NT2/D1 (cell line): Measurements from ENCODE around the gene CDK19.

Source experiments
- DNase-seq: peaks from one replicate; pipeline ENCODE4 v3.0.0-alpha.2; 2011; ENCODE audit warnings: low read depth, low spot score
- H3K27me3 ChIP-seq: 2 replicates; pipeline ENCODE4 v1.6.0; 2011; ENCODE audit warnings: mild to moderate bottlenecking; ENCODE audit not compliant: insufficient read length, insufficient read depth
- H3K36me3 ChIP-seq: 2 replicates; pipeline ENCODE4 v1.6.1; 2011; ENCODE audit warnings: mild to moderate bottlenecking, low read length, mixed read lengths; ENCODE audit not compliant: insufficient read depth, insufficient read length
- H3K4me1 ChIP-seq: 2 replicates; pipeline ENCODE4 v1.5.1; 2011; ENCODE audit not compliant: insufficient read depth, insufficient read length
- H3K4me3 ChIP-seq: 2 replicates; pipeline ENCODE4 v1.5.1; 2011; ENCODE audit warnings: low read depth; ENCODE audit not compliant: insufficient read length
- H3K9ac ChIP-seq: 2 replicates; pipeline ENCODE4 v1.6.0; 2011; ENCODE audit warnings: low read depth; ENCODE audit not compliant: insufficient read length
- H3K9me3 ChIP-seq: 2 replicates; pipeline ENCODE4 v1.5.1; 2011; ENCODE audit warnings: mild to moderate bottlenecking, low read length; ENCODE audit not compliant: insufficient read depth
- SUZ12 ChIP-seq: IDR thresholded peaks from 2 replicates; pipeline ENCODE4 v1.6.1; 2011; ENCODE audit not compliant: insufficient read length, insufficient read depth; ENCODE audit errors: extremely low read depth
- YY1 ChIP-seq: IDR thresholded peaks from 2 replicates; pipeline ENCODE4 v1.6.1; 2011; ENCODE audit not compliant: insufficient read length, insufficient read depth
- ZNF274 ChIP-seq: IDR thresholded peaks from 2 replicates; pipeline ENCODE4 v1.6.1; 2011; ENCODE audit warnings: mild to moderate bottlenecking, low read depth, low read length

CDK19 gene

GRCh38 chr6:110690916-110691315, 124.4 kb downstream of the CDK19 start:
- H3K9ac ChIP-seq, result no peak overlapping the region
- TF ChIP-seq ZNF274 (no peak), YY1 (no peak), SUZ12 (no peak)
- H3K9me3 ChIP-seq, result no peaks in the 10 kb centered on the region
- peaks cover 3% of the 10 kb centered on the region for H3K4me1 ChIP-seq
- no peaks in the 10 kb centered on the region for H3K27me3 ChIP-seq
- H3K4me3 ChIP-seq, result no peak overlapping the region
- H3K36me3 ChIP-seq, result no peaks in the 10 kb centered on the region
- no peak for DNase-seq

- Histone ChIP-seq H3K36me3 (no peaks in the 10 kb centered on the region), H3K4me1 (peaks cover 3% of the 10 kb centered on the region), H3K4me3 (no peak overlapping the region), H3K9me3 (no peaks in the 10 kb centered on the region), H3K27me3 (no peaks in the 10 kb centered on the region), H3K9ac (no peak overlapping the region)
- no peak for DNase-seq
- TF ChIP-seq YY1 (no peak), ZNF274 (no peak), SUZ12 (no peak)
Measured at GRCh38 chr6:110690106-110690654, 125.1 kb downstream of the CDK19 start.

GRCh38 chr6:110689275-110689935, 125.9 kb downstream of the CDK19 start:
- no peak for DNase-seq
- no peaks in the 10 kb centered on the region for H3K36me3 ChIP-seq

GRCh38 chr6:110688661-110689268, 126.5 kb downstream of the CDK19 start:
- H3K4me1 ChIP-seq, result peaks cover 3% of the 10 kb centered on the region
- no peak for DNase-seq
- no peaks in the 10 kb centered on the region for H3K36me3 ChIP-seq
- H3K27me3 ChIP-seq, result no peaks in the 10 kb centered on the region
- H3K4me3 ChIP-seq, result no peak overlapping the region
- H3K9ac ChIP-seq, result no peak overlapping the region
- no peaks in the 10 kb centered on the region for H3K9me3 ChIP-seq
- TF ChIP-seq SUZ12 (no peak), YY1 (no peak), ZNF274 (no peak)

More at GRCh38 chr6:110689275-110689935, 125.9 kb downstream of the CDK19 start:
- Histone ChIP-seq H3K4me1 (peaks cover 3% of the 10 kb centered on the region), H3K27me3 (no peaks in the 10 kb centered on the region), H3K4me3 (no peak overlapping the region), H3K9me3 (no peaks in the 10 kb centered on the region), H3K9ac (no peak overlapping the region)
- TF ChIP-seq ZNF274, result no peak
- TF ChIP-seq SUZ12, result no peak
- no peak for TF ChIP-seq YY1

- Histone ChIP-seq H3K9me3 (no peaks in the 10 kb centered on the region), H3K4me3 (no peak overlapping the region), H3K36me3 (no peaks in the 10 kb centered on the region), H3K27me3 (no peaks in the 10 kb centered on the region), H3K4me1 (peaks cover 3% of the 10 kb centered on the region), H3K9ac (no peak overlapping the region)
- TF ChIP-seq SUZ12, result no peak
- TF ChIP-seq ZNF274, result no peak
- no peak for TF ChIP-seq YY1
- DNase-seq, result no peak
Measured at GRCh38 chr6:110687326-110687725, 127.9 kb downstream of the CDK19 start.

- no peak overlapping the region for H3K4me3 ChIP-seq
- no peaks in the 10 kb centered on the region for H3K27me3 ChIP-seq
- no peaks in the 10 kb centered on the region for H3K4me1 ChIP-seq
- TF ChIP-seq SUZ12 (no peak), YY1 (no peak), ZNF274 (no peak)
- H3K9me3 ChIP-seq, result no peaks in the 10 kb centered on the region
- no peak overlapping the region for H3K9ac ChIP-seq
- no peak for DNase-seq
- no peaks in the 10 kb centered on the region for H3K36me3 ChIP-seq
Measured at GRCh38 chr6:110683241-110683640, 132.0 kb downstream of the CDK19 start.

GRCh38 chr6:110682460-110682853, 132.8 kb downstream of the CDK19 start:
- no peak overlapping the region for H3K9ac ChIP-seq
- peak; percentile 57 for DNase-seq

More at GRCh38 chr6:110682460-110682853, 132.8 kb downstream of the CDK19 start:
- Histone ChIP-seq H3K27me3 (no peaks in the 10 kb centered on the region), H3K9me3 (no peaks in the 10 kb centered on the region), H3K4me1 (no peaks in the 10 kb centered on the region), H3K36me3 (no peaks in the 10 kb centered on the region), H3K4me3 (no peak overlapping the region)
- TF ChIP-seq SUZ12 (no peak), ZNF274 (no peak), YY1 (no peak)
